Stomach (tissue), 9 donors: ENCODE measurements around the gene SLC38A3. TPM values are rescaled to one million over a fixed set of nuclear protein-coding genes. Genes with fewer than 3 reads are reported as not detected.

Source experiments
- DNase-seq, 2 donors: peaks; one replicate each; pipeline versions ENCODE4 v3.0.0 to v3.0.0-alpha.2; 2013 to 2019
- H3K27ac ChIP-seq, 5 donors: fragments of 200-600 bp in 4 of 5; sonication (generic) in 4 of 5; one replicate each; pipeline ENCODE4 v1.5.1; 2013 to 2019; ENCODE audit warnings: mild to moderate bottlenecking in 1 of 5, moderate library complexity in 1 of 5
- H3K27me3 ChIP-seq, 3 donors: fragments of 200-600 bp; sonication (generic); one replicate each; pipeline ENCODE4 v1.5.1; 2017 to 2019; ENCODE audit warnings: mixed run types in 1 of 3
- H3K36me3 ChIP-seq, 4 donors: fragments of 200-600 bp; sonication (generic); 1 replicate in 3 of 4; 2 replicates in 1 of 4; pipeline ENCODE4 v1.5.1; 2016 to 2019
- H3K4me1 ChIP-seq, 4 donors: fragments of 200-600 bp; sonication (generic); one replicate each; pipeline ENCODE4 v1.5.1; 2016 to 2019
- H3K4me3 ChIP-seq, 4 donors: fragments of 200-600 bp; sonication (generic) in 3 of 4; one replicate each; pipeline ENCODE4 v1.5.1; 2016 to 2019; ENCODE audit warnings: mild to moderate bottlenecking in 1 of 4
- H3K9me3 ChIP-seq, 4 donors: fragments of 200-600 bp; sonication (generic); one replicate each; pipeline ENCODE4 v1.5.1; 2016 to 2019
- CTCF ChIP-seq, 7 experiments: fragments of 450-650 bp in 4 of 7; fragments of 200-600 bp in 3 of 7; sonication (generic) in 3 of 7; IDR thresholded peaks; one replicate each; pipeline ENCODE4 v1.5.1; 2016 to 2019; ENCODE audit warnings: antibody characterized with exemption in 7 of 7, control low read depth in 2 of 7, mild to moderate bottlenecking in 1 of 7
- EP300 ChIP-seq: sonication (generic); formaldehyde crosslinking; IDR thresholded peaks from one replicate; pipeline ENCODE4 v1.6.1; 2017; ENCODE audit warnings: antibody characterized with exemption
- POLR2A ChIP-seq, 4 donors: fragments of 450-650 bp; IDR thresholded peaks; one replicate each; pipeline ENCODE4 v1.6.1; 2016; ENCODE audit warnings: antibody characterized with exemption in 4 of 4, control low read depth in 2 of 4, mild to moderate bottlenecking in 1 of 4, moderate library complexity in 1 of 4
- POLR2AphosphoS5 ChIP-seq, 3 donors: sonication (generic); formaldehyde crosslinking; IDR thresholded peaks; one replicate each; pipeline ENCODE4 v1.6.1; 2016; ENCODE audit warnings: antibody characterized with exemption in 3 of 3
- WGBS, 5 donors: extraction: QIAGEN DNeasy Blood & Tissue Kit in 3 of 5; methylation state at CpG; one replicate each; pipeline versions ENCODE4 v1.1.5 to v1.1.7; 2013 to 2018; 5-methylcytosine and 5-hydroxymethylcytosine counted together
- intact Hi-C: fragments of 100-400 bp; cut with DNase I; formaldehyde crosslinking; loops from one replicate; pipeline ENCODE4 v1.15.1; 2023; ENCODE audit warnings: low total_unique reads
- polyA plus RNA-seq, 3 donors: library from polyadenylated mRNA; stranded (reverse); fragments of 200-250 nt; gene quantifications; one replicate each; pipeline ENCODE4 v1.2.3, GENCODE V29; 2013
- total RNA-seq, 5 donors: library from RNA; depleted of rRNA; stranded (reverse); fragments of >200 nt; gene quantifications; one replicate each; pipeline versions ENCODE4 v1.1.0 to v1.2.3, GENCODE V29; 2014 to 2016
- donor health status: healthy with polysubstance abuse.
- donor health status: Bipolar disorder and iron deficiency.
- donor health status: healthy.

The SLC38A3 gene
- total and polyA plus RNA-seq, 8 donors = 0.15 to 3.1 (median 1.0) TPM; not detected in 4

DNA sequence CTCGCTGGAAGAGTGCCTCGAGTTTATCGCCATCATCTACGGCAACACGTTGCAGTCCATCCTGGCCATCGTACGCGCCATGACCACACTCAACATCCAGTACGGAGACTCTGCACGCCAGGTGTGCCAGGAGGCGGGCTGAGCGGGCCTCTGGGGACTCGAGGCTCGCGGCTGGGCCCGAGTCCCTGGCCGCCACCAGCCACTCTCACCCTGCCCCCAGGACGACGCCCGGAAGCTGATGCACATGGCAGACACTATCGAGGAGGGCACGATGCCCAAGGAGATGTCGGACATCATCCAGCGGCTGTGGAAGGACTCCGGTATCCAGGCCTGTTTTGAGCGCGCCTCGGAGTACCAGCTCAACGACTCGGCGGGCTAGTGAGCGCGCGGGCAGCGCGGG, 11.8 kb upstream of the SLC38A3 start:
- WGBS, 5 donors = 32 to 55% (median 44%) methylated on average over 14 to 36 of the region's 36 CpGs

GRCh38 chr3:50193746-50194127, 11.3 kb upstream of the SLC38A3 start:
- Histone ChIP-seq H3K27ac (no peak overlapping the region), H3K36me3 (no peaks in the 10 kb centered on the region), H3K9me3 (no peaks in the 10 kb centered on the region), H3K27me3 (peaks cover 8 to 57% (median 20%) of the 10 kb centered on the region in 3 donors), H3K4me1 (peaks cover 8 to 37% (median 30%) of the 10 kb centered on the region in 4 donors), H3K4me3 (peak overlapping the region in 1 of 4 donors; percentile 18)
- intact Hi-C loops = loop anchor here (2.0 to 5.0 kb wide), 2 partner anchors 33 to 79 kb away; no protein-coding TSS in a partner anchor
- 13 to 36% (median 29%) methylated on average over 9 to 34 of the region's 34 CpGs for WGBS, 5 donors
- DNase-seq = no peak
- TF ChIP-seq EP300 (no peak), POLR2A (IDR thresholded peaks at IDR 0.05) (no peak), CTCF (IDR thresholded peaks at IDR 0.05) (no peak), POLR2AphosphoS5 (IDR thresholded peaks at IDR 0.05) (no peak)

More for the DNA sequence above, 11.8 kb upstream of the SLC38A3 start:
- Histone ChIP-seq H3K9me3 (no peaks in the 10 kb centered on the region), H3K36me3 (peaks cover 0 to 3% (median under 1%) of the 10 kb centered on the region in 4 donors), H3K4me3 (no peak overlapping the region), H3K27me3 (peaks cover 8 to 53% (median 20%) of the 10 kb centered on the region in 3 donors), H3K27ac (no peak overlapping the region), H3K4me1 (peaks cover 8 to 37% (median 30%) of the 10 kb centered on the region in 4 donors)
- DNase-seq = no peak
- TF ChIP-seq EP300 (no peak), POLR2A (IDR thresholded peaks at IDR 0.05) (no peak), CTCF (IDR thresholded peaks at IDR 0.05) (no peak), POLR2AphosphoS5 (IDR thresholded peaks at IDR 0.05) (no peak)
- intact Hi-C loops = loop anchor here (2.0 to 5.0 kb wide), 2 partner anchors 34 to 79 kb away; no protein-coding TSS in a partner anchor

DNA sequence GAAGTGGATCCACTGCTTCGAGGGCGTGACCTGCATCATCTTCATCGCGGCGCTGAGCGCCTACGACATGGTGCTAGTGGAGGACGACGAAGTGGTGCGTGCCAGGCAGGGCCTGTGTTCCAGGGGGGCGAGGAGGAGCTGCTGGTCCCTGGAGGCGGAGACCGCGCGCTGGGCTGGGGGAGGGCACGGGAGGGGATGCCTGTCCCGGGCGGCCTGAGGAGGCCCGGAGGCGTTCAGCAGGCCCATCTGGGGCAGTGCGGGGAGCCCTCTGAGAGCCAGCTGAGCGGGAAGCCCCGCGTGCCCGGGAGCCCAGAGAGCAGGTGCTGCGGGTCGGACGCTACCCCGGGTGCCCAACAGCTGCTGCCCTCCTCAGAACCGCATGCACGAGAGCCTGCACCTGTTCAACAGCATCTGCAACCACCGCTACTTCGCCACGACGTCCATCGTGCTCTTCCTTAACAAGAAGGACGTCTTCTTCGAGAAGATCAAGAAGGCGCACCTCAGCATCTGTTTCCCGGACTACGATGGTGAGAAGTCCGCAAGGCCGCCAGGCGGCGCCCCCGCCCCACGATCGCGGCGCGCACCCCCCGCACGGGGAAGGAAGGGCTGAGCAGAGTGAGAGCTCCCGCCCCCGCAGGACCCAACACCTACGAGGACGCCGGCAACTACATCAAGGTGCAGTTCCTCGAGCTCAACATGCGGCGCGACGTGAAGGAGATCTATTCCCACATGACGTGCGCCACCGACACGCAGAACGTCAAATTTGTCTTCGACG, 10.8 kb upstream of the SLC38A3 start:
- intact Hi-C loops = loop anchor here (5.0 kb wide), 1 partner anchor 78 kb away; no protein-coding TSS in a partner anchor
- peak; percentile 73 to 89 for DNase-seq
- Histone ChIP-seq H3K4me1 (peaks cover 8 to 33% (median 28%) of the 10 kb centered on the region in 4 donors), H3K9me3 (no peaks in the 10 kb centered on the region), H3K27ac (no peak overlapping the region), H3K4me3 (peak overlapping the region in 3 of 4 donors; percentile 8 to 19 (median 18)), H3K27me3 (peaks cover 8 to 62% (median 20%) of the 10 kb centered on the region in 3 donors), H3K36me3 (no peaks in the 10 kb centered on the region)
- 9 to 14% (median 12%) methylated on average over 60 to 70 of the region's 70 CpGs for WGBS, 5 donors
- TF ChIP-seq CTCF (IDR thresholded peaks at IDR 0.05) (peak in 5 of 7 experiments; percentile 61 to 90 (median 76)), POLR2AphosphoS5 (IDR thresholded peaks at IDR 0.05) (peak in 2 of 3 donors; percentile 8 to 43), EP300 (no peak), POLR2A (IDR thresholded peaks at IDR 0.05) (no peak)

DNA sequence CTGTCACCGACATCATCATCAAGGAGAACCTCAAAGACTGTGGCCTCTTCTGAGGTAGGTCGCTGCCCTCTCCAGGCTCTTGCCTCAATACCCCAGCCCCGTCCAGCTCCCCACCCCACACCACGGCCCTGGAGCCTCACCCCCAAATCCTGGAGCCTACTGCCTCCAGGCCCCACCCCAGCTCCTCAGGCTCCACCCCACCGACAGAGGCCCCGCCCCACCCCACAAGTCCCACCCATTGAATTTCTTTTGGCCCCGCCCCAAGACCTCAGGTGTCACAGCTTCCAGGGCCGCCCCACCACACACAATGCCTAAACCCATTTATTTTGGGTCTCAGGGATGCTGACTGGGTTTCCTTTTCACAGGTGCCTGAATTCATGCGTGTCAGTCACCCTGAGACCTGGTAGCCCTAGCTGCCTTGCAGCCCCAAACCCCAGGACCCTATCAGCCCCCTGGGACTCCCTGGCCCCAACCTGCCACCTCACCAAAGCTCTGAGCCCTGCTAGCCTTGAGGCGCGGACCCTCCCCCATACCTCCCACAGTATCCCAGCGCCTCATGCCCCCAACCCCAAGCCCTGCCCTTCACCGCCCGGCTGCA, 10.1 kb upstream of the SLC38A3 start:
- no peaks in the 10 kb centered on the region for H3K9me3 ChIP-seq
- TF ChIP-seq POLR2A (IDR thresholded peaks at IDR 0.05) (no peak), EP300 (no peak), CTCF (IDR thresholded peaks at IDR 0.05) (no peak), POLR2AphosphoS5 (IDR thresholded peaks at IDR 0.05) (no peak)
- intact Hi-C loops = loop anchor here (5.0 kb wide), 1 partner anchor 77 kb away; no protein-coding TSS in a partner anchor
- DNase-seq = peak in 1 of 2 donors; percentile 42
- 60 to 68% (median 61%) methylated on average over 12 to 14 of the region's 14 CpGs for WGBS, 5 donors
- peaks cover 8 to 31% (median 26%) of the 10 kb centered on the region in 4 donors for H3K4me1 ChIP-seq
- H3K27ac ChIP-seq = no peak overlapping the region
- peaks cover 8 to 68% (median 20%) of the 10 kb centered on the region in 3 donors for H3K27me3 ChIP-seq
- peak overlapping the region in 3 of 4 donors; percentile 8 to 19 (median 18) for H3K4me3 ChIP-seq
- H3K36me3 ChIP-seq = no peaks in the 10 kb centered on the region
